GM12873 (cell line): ENCODE measurements around the gene SYT8.

ENCODE experiments used
- TF ChIP-seq, protein P1 (sequence below): IDR thresholded peaks from 2 replicates; pipeline ENCODE4 v1.5.1; 2012; ENCODE audit warnings: low read depth, mild to moderate bottlenecking, moderate library complexity, low read length, control low read depth; ENCODE audit not compliant: insufficient read depth; ENCODE audit errors: missing control alignments

The SYT8 gene

DNA sequence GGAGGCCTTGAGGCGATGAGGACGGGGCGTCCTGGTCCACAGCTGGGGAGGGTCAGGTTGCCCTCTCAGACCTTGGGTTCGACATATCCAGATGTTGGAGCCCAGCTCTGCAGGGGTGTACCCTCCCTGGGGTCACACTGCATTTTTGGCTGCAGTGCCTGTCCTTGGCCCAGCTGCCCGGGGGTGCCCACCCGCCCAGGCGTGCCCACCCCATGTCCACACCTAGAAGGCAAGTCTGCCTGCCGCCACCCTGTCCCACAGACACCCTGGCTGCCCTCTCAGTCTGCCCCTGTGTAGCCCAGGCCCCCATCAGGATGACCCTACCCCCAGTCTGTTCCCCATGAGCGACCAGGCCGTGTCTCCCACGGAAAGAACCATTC is 21.1 kb downstream of the SYT8 start:
- TF ChIP-seq, protein P1, sequence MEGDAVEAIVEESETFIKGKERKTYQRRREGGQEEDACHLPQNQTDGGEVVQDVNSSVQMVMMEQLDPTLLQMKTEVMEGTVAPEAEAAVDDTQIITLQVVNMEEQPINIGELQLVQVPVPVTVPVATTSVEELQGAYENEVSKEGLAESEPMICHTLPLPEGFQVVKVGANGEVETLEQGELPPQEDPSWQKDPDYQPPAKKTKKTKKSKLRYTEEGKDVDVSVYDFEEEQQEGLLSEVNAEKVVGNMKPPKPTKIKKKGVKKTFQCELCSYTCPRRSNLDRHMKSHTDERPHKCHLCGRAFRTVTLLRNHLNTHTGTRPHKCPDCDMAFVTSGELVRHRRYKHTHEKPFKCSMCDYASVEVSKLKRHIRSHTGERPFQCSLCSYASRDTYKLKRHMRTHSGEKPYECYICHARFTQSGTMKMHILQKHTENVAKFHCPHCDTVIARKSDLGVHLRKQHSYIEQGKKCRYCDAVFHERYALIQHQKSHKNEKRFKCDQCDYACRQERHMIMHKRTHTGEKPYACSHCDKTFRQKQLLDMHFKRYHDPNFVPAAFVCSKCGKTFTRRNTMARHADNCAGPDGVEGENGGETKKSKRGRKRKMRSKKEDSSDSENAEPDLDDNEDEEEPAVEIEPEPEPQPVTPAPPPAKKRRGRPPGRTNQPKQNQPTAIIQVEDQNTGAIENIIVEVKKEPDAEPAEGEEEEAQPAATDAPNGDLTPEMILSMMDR, result no peak

DNA sequence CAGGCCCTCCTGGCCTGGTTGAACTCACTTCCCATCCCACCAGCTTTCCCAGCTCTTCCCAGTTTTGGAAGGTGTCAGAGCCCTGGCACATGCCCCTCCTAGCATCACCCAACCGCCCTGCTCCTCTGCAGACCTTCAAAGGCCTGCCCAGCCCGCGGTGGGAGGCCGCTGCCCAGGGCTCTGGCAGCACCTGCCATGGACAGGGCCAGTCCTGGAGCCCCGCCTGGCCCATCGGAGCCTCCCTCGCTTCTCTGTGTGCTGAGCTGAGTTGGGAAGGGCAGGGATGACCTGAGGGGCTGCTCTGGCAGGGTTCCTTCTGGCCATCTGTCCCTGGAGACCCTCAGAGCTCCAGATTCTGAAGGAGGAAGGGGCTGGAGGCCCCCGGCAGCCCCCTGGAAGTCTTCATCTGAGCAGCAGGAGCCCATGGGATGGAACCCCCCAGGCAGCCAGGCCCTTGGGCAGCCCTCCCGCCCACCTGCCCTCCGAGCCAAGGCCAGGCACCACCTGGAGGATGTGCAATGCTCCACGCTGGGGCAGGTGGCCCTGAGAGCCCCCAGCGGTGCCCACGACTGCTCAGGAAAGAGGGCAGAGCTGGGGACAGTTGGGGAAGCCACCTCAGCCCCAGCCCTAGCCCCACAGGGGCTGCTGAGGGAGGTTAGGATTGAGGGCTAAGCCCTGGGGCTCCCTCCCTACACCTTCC is 21.7 kb downstream of the SYT8 start:
- TF ChIP-seq, protein P1, result no peak

DNA sequence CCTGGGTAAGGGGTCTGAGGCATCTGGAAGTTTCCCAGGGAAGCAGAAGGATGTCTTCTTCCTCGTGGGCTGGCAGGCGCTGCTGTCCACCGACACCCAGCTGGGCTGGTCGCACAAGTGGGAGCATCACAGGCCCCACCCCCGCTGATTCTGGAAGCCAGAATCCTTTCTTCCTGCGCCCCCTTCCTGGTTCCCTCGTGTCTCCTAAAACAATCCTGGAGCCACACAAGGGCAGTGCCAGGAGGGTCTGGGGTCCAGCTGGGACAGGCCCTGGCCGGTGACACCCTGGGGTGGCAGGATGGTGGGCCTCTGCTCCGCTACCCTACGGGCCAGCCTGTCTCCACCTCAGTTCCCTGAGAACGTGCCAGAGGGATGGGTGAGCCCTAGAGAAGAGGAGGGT is 22.3 kb downstream of the SYT8 start:
- TF ChIP-seq, protein P1, result no peak

DNA sequence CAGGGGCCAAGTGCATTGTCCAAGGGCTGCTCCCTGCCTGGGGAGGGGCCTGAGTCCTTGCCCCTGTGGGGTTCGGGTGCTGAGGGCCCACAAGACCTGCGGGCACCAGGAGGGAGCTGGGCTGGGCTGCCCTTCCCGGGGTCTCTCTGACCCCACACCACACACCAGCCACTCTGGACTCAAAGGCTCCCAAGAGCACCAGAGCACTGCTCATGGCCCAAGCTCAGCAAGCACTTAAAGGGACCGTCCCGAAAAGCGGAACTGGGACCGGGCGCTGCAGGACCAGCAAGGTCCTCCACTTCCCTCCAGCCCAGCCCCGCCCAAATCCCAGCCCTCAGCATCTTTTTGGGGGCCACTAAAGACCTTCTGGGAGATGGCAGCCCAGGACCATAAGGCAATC is 23.4 kb downstream of the SYT8 start:
- TF ChIP-seq, protein P1, result no peak

DNA sequence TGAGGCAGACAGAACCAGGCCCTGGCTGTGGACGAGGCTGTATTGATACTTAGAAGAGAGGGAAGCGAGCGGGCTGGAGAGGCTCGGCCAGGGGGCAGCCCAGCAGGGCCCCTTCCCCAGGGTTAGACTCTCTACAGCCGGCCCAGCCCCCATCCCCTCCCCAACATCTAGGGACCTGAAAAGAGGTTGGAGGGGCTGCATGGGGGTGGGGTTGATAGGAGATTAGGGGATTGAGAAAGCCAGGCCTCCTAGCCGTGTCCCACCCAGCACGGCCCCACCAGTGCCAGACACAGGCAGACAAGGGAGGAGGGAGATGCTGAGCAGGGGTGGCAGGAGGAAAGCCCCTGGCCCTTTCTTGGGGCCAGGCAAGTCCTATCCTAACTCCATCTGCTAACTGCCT is 23.8 kb downstream of the SYT8 start:
- TF ChIP-seq, protein P1, result no peak

DNA sequence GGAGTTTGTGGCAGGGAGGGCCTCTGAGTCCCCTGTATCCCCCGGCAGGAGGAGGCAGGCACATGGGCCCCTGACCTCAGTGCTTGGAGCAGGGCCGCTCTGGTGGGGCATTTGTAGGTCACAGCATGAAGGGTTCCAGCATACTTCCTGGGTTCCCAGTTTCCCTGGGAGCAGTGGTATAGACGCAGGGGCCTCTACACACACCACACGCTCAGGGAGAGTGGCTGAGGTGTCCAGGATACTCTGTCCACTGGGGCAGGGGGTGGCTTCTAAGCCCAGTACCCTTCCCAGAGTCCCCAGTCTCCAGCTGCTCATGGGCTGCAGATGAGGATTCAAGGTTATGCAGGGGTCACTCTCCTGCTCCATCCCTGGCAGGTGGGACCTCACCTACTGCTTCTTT is 24.2 kb downstream of the SYT8 start:
- TF ChIP-seq, protein P1, result no peak

DNA sequence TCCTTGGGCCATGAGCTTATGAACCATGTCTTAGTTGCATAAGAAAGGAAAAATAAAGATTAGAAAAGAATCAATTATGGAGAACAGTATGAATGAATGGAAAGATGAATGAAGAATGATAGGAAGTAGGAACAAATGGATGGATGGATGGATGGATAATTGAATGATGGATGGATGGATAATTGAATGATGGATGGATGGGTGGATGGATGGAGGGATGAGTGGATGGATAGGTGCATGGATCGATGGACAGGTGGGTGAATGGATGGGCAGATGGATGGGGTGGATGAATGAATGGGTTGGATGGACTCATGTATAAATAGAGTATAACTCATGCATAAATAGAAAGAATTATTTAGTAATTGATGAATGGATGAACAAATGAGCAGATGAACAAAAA is 25.3 kb downstream of the SYT8 start:
- TF ChIP-seq, protein P1, result no peak
